ENCODE results near the gene ARFGEF3. TPM values are rescaled to one million over a fixed set of nuclear protein-coding genes. Genes with fewer than 3 reads are reported as not detected.

ARFGEF3 gene
- 10 to 100 TPM; 13.5 to 21.8 TPM for total RNA-seq

- Histone ChIP-seq H3K36me3 (replicated peaks in 1 of 2; ENCODE audit: insufficient read depth in 1 of 2, low read depth in 2 of 2) (no peaks in the 10 kb centered on the region), H3K4me3 (peak within 1 kb of the TSS; percentile 57 to 77), H3K9me3 (no peaks in the 10 kb centered on the region), H3K27me3 (no peaks in the 10 kb centered on the region), H3K27ac (peak within 1 kb of the TSS; percentile 55 to 95 (median 86)), H3K4me1 (peaks cover 30% of the 10 kb centered on the region)
- ATAC-seq, result peak; percentile 92
- intact Hi-C loops (cut with DNase I), result no loop called here
- WGBS, 2 donors, result 0 to 1% methylated on average over 1 to 40 of the region's 93 CpGs
- TF ChIP-seq POLR2A (IDR thresholded peaks at IDR 0.05) (peak in 2 of 3 donors; percentile 19 to 69), CTCF (IDR thresholded peaks at IDR 0.05) (no peak)
- peak; percentile 77 to 84 (median 79) for DNase-seq
These were observed at the start of gene ARFGEF3 for GRCh38 chr6:138161338-138162110. TSS of gene ARFGEF3 (plus strand) at chr6:138161939. CDS start at chr6:138162087, 148 bp downstream.

GRCh38 chr6:138113588-138114210 is 48.0 kb upstream of the ARFGEF3 start:
- H3K4me1 ChIP-seq, result peaks cover 5% of the 10 kb centered on the region
- H3K36me3 ChIP-seq (replicated peaks in 1 of 2; ENCODE audit: insufficient read depth in 1 of 2, low read depth in 2 of 2), result no peaks in the 10 kb centered on the region
- H3K27ac ChIP-seq, result no peak overlapping the region
- no peak for ATAC-seq
- H3K27me3 ChIP-seq, result no peaks in the 10 kb centered on the region
- no peak overlapping the region for H3K4me3 ChIP-seq
- WGBS, 2 donors, result 66 to 68% methylated on average over 3 of the region's 3 CpGs
- TF ChIP-seq POLR2A (IDR thresholded peaks at IDR 0.05) (no peak), CTCF (IDR thresholded peaks at IDR 0.05) (no peak)
- DNase-seq, result no peak
- H3K9me3 ChIP-seq, result no peaks in the 10 kb centered on the region
- intact Hi-C loops (cut with DNase I), result loop anchor here (5.0 kb wide), 1 partner anchor 111 kb away; no protein-coding TSS in a partner anchor

- WGBS, 2 donors, result 53 to 68% methylated on average over 7 of the region's 7 CpGs
- no peak for ATAC-seq
- no peak for DNase-seq
- intact Hi-C loops (cut with DNase I), result no loop called here
- no peak for TF ChIP-seq POLR2A (IDR thresholded peaks at IDR 0.05)
- H3K27ac ChIP-seq, result no peak overlapping the region
- no peak overlapping the region for H3K4me3 ChIP-seq
- H3K27me3 ChIP-seq, result no peaks in the 10 kb centered on the region
- no peaks in the 10 kb centered on the region for H3K36me3 ChIP-seq (replicated peaks in 1 of 2; ENCODE audit: insufficient read depth in 1 of 2, low read depth in 2 of 2)
- peaks cover 5% of the 10 kb centered on the region for H3K4me1 ChIP-seq
- H3K9me3 ChIP-seq, result no peaks in the 10 kb centered on the region
These were observed 46.5 kb upstream of the ARFGEF3 start for GRCh38 chr6:138115201-138115600.

GRCh38 chr6:138115877-138116660 is 45.7 kb upstream of the ARFGEF3 start:
- TF ChIP-seq CTCF (IDR thresholded peaks at IDR 0.05) (peak; percentile 58 to 95 (median 89)), POLR2A (IDR thresholded peaks at IDR 0.05) (no peak)
- Histone ChIP-seq H3K36me3 (replicated peaks in 1 of 2; ENCODE audit: insufficient read depth in 1 of 2, low read depth in 2 of 2) (no peaks in the 10 kb centered on the region), H3K27me3 (no peaks in the 10 kb centered on the region), H3K9me3 (no peaks in the 10 kb centered on the region), H3K4me3 (no peak overlapping the region), H3K27ac (no peak overlapping the region), H3K4me1 (peaks cover 5% of the 10 kb centered on the region)
- WGBS, 2 donors, result 17 to 18% methylated on average over 13 of the region's 13 CpGs
- ATAC-seq (peak; percentile 94), DNase-seq (peak; percentile 54 to 76 (median 75))
- intact Hi-C loops (cut with DNase I), result no loop called here

- TF ChIP-seq CTCF (IDR thresholded peaks at IDR 0.05) (no peak), POLR2A (IDR thresholded peaks at IDR 0.05) (no peak)
- DNase-seq, result no peak
- no peaks in the 10 kb centered on the region for H3K36me3 ChIP-seq (replicated peaks in 1 of 2; ENCODE audit: insufficient read depth in 1 of 2, low read depth in 2 of 2)
- no peaks in the 10 kb centered on the region for H3K27me3 ChIP-seq
- no peaks in the 10 kb centered on the region for H3K9me3 ChIP-seq
- WGBS, 2 donors, result 46 to 53% methylated on average over 3 of the region's 3 CpGs
- no peak overlapping the region for H3K4me3 ChIP-seq
- H3K4me1 ChIP-seq, result peaks cover 5% of the 10 kb centered on the region
- intact Hi-C loops (cut with DNase I), result no loop called here
- no peak for ATAC-seq
- no peak overlapping the region for H3K27ac ChIP-seq
These were observed 45.1 kb upstream of the ARFGEF3 start for GRCh38 chr6:138116661-138116999.
